Mesothelial cell of epicardium (in vitro differentiated cells): ENCODE measurements around the gene TMEM239. TPM values are rescaled to one million over a fixed set of nuclear protein-coding genes. Genes with fewer than 3 reads are reported as not detected.
"Not testable (repeated sequence)": the region's sequence is repeated elsewhere in the genome, so short reads cannot be mapped to it uniquely, and the experiment has no call there.

Source experiments
- DNase-seq, 2 experiments: peaks; one replicate each; pipeline ENCODE4 v3.0.0; 2021; ENCODE audit warnings: low spot score in 2 of 2; ENCODE audit not compliant: unreplicated experiment in 2 of 2
- H3K27ac Mint-ChIP-seq: 2 replicates; pipeline ENCODE4 v1.8.0; 2021; ENCODE audit warnings: mixed read lengths
- H3K27me3 Mint-ChIP-seq: 2 replicates; pipeline ENCODE4 v1.8.0; 2021; ENCODE audit warnings: low read depth, mixed read lengths
- H3K36me3 Mint-ChIP-seq: 2 replicates; pipeline ENCODE4 v1.8.0; 2021; ENCODE audit warnings: mixed read lengths
- H3K4me1 Mint-ChIP-seq: 2 replicates; pipeline ENCODE4 v1.8.0; 2021; ENCODE audit warnings: mixed read lengths
- H3K4me3 Mint-ChIP-seq: 2 replicates; pipeline ENCODE4 v1.8.0; 2021; ENCODE audit warnings: mild to moderate bottlenecking, moderate library complexity, mixed read lengths
- H3K9me3 Mint-ChIP-seq: 2 replicates; pipeline ENCODE4 v1.8.0; 2021; ENCODE audit warnings: mixed read lengths
- total RNA-seq: library from RNA; stranded (reverse); gene quantifications from 3 replicates; pipeline ENCODE4 v1.2.1, GENCODE V29; 2021
- TF ChIP-seq, protein P1 (sequence below): fragments of 200-600 bp; sonication (generic); IDR thresholded peaks from one replicate; pipeline ENCODE4 v1.5.0; 2021; ENCODE audit warnings: antibody characterized with exemption; ENCODE audit not compliant: unreplicated experiment

Gene TMEM239
- total RNA-seq, 1 donor from 2014 or later, result not detected

DNA sequence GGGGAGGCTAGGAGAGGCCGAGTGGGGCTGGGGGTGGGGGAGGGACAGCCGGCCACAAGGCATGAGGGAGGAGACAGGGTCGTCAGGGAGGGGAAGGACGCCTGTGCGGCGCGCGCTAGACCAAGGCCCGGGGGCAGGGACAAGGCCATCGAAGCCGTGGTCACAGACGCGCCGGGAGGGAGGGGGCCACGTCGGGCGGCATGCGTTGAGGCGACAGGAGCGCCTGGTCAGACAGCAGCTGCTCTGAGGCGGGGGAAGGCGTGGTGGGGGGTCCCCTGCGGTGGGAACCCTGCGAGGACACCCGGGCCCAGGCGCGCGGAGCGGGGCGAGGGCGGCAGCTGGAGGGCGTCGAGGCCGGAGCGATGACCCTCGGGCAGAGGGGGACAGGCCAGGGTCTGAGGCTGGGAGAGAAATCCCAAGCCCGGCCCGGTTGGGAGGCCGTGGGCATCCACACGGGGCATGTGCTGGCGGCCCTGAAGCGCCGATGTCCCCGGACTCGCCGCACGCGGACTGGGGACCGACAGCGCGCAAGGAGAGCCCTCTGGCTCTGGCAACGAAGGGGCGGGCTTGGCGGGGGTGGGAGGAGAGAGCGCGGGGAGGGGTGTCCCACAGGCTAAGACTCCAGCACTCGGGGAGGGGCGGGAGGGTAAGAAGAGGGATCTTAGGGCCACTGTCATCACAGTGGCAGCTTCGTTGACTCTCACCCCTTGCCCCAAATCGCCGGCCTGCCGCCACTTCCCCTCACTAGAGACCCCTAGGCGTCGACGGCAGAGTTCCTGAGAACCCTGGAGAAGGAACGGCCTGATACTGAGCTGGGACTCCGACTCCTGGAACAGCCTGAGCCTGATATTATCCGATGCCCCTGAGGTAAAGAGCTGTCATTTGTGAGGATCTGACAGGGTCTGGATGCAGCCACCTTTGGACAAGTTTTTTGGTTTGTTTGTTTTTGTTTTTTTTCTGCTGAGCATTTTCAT, 5.0 kb downstream of the TMEM239 start:
- H3K4me3 Mint-ChIP-seq, result peak overlapping the region; percentile 59
- H3K36me3 Mint-ChIP-seq, result no peaks in the 10 kb centered on the region
- H3K4me1 Mint-ChIP-seq, result peaks cover 30% of the 10 kb centered on the region
- H3K27ac Mint-ChIP-seq, result peak overlapping the region; percentile 99
- H3K9me3 Mint-ChIP-seq, result no peaks in the 10 kb centered on the region
- DNase-seq, result no peak
- peaks cover 3% of the 10 kb centered on the region for H3K27me3 Mint-ChIP-seq
- TF ChIP-seq, protein P1, sequence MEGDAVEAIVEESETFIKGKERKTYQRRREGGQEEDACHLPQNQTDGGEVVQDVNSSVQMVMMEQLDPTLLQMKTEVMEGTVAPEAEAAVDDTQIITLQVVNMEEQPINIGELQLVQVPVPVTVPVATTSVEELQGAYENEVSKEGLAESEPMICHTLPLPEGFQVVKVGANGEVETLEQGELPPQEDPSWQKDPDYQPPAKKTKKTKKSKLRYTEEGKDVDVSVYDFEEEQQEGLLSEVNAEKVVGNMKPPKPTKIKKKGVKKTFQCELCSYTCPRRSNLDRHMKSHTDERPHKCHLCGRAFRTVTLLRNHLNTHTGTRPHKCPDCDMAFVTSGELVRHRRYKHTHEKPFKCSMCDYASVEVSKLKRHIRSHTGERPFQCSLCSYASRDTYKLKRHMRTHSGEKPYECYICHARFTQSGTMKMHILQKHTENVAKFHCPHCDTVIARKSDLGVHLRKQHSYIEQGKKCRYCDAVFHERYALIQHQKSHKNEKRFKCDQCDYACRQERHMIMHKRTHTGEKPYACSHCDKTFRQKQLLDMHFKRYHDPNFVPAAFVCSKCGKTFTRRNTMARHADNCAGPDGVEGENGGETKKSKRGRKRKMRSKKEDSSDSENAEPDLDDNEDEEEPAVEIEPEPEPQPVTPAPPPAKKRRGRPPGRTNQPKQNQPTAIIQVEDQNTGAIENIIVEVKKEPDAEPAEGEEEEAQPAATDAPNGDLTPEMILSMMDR, result no peak

DNA sequence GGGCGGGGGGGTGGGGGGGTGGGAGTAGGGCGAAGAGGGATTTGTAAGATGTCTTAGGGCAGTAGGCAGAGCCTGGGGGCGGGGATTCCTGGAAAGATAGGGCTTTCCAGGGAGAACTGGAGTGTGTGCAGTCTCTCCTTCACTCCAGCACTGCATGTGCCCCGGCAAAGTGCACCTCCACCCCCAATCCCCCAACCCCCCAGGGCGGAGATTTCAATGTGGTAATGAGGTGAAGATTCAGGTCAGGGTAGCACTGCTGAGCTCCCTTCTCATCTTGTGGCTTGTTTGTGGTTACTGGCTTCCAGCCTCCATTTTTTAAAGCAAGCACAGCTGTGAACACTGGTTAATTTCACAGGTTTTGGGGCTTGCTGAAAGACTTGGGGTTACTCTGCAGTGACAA, 5.9 kb downstream of the TMEM239 start:
- no peak for DNase-seq
- peaks cover 3% of the 10 kb centered on the region for H3K27me3 Mint-ChIP-seq
- no peaks in the 10 kb centered on the region for H3K36me3 Mint-ChIP-seq
- peak overlapping the region; percentile 59 for H3K4me3 Mint-ChIP-seq
- peak overlapping the region; percentile 87 for H3K27ac Mint-ChIP-seq
- TF ChIP-seq, protein P1, result no peak
- H3K4me1 Mint-ChIP-seq, result peaks cover 37% of the 10 kb centered on the region
- peaks cover under 1% of the 10 kb centered on the region for H3K9me3 Mint-ChIP-seq

DNA sequence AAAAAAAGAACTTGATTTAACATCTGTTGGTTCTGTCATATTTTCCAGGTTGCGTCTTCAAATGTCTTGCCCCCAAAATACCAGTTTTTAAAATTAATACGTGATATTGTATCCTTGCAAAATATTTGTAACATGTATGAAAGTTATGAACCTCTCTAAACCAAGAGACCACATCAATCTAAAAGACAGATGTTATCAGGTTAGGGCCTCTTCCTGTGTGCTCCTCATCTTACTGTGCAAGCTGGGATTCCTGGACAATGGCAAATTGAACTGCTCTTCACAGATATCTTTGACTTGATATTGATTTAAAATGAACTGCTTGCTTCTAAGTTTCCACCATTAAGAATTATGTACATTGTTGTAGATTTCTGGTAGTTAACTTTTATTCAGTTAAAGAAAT, 9.6 kb downstream of the TMEM239 start:
- Mint-ChIP-seq H3K27ac (peak overlapping the region; percentile 58), H3K4me3 (peak overlapping the region; percentile 53), H3K4me1 (peaks cover 23% of the 10 kb centered on the region), H3K36me3 (peaks cover 2% of the 10 kb centered on the region), H3K9me3 (peaks cover 11% of the 10 kb centered on the region), H3K27me3 (peaks cover 5% of the 10 kb centered on the region)
- no peak for DNase-seq
- TF ChIP-seq, protein P1, result no peak

DNA sequence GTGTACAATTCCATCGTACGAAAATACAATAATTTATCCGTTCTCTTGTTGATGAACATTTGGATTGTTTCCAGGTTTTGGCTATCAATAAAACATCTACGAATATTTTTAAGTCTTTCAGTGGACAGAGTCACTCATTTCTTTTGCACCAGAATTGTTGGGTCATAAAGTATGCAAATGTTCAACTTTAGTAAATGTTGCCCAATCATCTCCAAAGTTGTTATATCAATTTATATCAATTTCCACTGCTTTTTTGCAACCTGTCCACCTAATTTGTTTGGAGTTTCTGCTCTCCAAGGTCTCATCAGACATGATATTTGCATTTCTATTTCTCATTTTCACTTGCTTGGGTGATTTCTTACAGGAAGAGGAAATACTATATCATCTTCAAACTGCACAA, 10.5 kb downstream of the TMEM239 start:
- H3K36me3 Mint-ChIP-seq, result peaks cover 2% of the 10 kb centered on the region
- TF ChIP-seq, protein P1, result no peak
- H3K4me3 Mint-ChIP-seq, result no peak overlapping the region
- H3K27ac Mint-ChIP-seq, result no peak overlapping the region
- peaks cover 11% of the 10 kb centered on the region for H3K9me3 Mint-ChIP-seq
- H3K4me1 Mint-ChIP-seq, result peaks cover 20% of the 10 kb centered on the region
- peaks cover 4% of the 10 kb centered on the region for H3K27me3 Mint-ChIP-seq
- DNase-seq, result no peak

DNA sequence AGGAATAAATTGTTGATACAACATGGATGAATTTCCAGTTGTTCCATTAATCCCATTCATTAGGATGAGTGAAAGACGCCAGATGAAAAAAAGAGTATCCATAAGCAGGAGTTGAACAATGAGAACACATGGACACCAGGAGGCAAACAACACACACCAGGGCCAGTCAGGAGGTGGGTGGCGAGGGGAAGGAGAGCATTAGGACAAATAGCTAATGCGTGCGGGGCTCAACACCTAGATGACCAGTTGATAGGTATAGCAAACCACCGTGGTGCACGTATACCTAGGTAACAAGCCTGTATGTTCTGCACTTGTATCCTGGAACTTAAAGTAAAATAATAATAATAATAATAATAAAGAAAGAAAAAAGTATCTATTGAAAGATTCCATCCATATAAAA, 13.2 kb downstream of the TMEM239 start:
- Mint-ChIP-seq H3K36me3 (peaks cover 6% of the 10 kb centered on the region), H3K27me3 (peaks cover 2% of the 10 kb centered on the region), H3K9me3 (peaks cover 11% of the 10 kb centered on the region), H3K27ac (no peak overlapping the region), H3K4me3 (no peak overlapping the region), H3K4me1 (peaks cover 17% of the 10 kb centered on the region)
- TF ChIP-seq, protein P1, result no peak
- DNase-seq, result no peak

DNA sequence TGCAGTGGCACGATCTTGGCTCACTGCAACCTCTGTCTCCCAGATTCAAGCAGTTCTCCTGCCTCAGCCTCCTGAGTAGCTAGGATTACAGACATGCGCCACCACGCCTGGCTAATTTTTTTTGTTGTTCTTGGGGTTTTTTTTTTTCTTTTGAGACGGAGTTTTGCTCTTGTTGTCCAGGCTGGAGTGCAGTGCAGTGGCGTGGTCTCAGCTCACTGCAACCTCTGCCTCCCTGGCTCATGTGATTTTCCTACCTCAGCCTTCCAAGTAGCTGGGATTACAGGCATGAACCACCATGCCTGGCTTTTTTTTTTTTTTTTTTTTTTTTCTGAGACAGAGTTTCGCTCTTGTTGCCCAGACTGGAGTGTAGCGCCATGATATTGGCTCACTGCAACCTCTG, 15.0 kb downstream of the TMEM239 start:
- H3K4me3 Mint-ChIP-seq, H3K27me3 Mint-ChIP-seq, H3K27ac Mint-ChIP-seq, DNase-seq: not testable (repeated sequence)
- Mint-ChIP-seq H3K36me3 (peaks cover 15% of the 10 kb centered on the region), H3K4me1 (peaks cover 11% of the 10 kb centered on the region), H3K9me3 (peaks cover 11% of the 10 kb centered on the region)
